HG03175 (cell line): ENCODE data around the gene DCXR.

Source experiments
- ATAC-seq: cut with Tn5 transposase; IDR thresholded peaks from one replicate; pipeline ENCODE4 v1.9.1; 2021; ENCODE audit warnings: mild to moderate bottlenecking, moderate library complexity; ENCODE audit not compliant: unreplicated experiment

The DCXR gene

DNA sequence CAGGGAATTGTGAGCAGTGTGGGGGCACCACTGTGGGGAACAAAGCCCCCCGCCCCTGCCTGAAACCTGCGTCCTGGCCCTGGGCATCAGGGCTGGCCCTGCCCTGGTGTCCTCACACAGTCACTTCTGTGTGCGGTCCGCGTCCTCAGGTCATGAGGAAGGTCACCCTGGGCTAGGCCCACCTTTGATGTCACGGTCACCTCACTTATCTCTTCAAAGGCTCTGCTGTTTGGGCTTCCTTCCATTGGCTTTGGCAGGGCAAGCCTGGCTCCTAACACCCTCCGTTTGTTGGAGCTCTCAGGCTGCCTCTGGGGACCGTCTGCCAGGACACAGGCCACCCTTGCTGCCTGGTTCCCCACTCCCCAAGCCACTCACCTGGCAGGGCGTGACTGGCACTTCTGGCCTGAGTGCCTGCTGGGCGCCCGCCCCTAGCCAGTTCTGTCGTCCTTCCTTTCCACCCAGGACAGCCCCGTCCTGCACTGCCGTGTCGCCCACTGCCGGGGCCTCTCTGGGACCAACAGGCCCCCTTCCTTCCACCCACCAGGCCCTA lies 23.6 kb downstream of the DCXR start:
- no peak for ATAC-seq

DNA sequence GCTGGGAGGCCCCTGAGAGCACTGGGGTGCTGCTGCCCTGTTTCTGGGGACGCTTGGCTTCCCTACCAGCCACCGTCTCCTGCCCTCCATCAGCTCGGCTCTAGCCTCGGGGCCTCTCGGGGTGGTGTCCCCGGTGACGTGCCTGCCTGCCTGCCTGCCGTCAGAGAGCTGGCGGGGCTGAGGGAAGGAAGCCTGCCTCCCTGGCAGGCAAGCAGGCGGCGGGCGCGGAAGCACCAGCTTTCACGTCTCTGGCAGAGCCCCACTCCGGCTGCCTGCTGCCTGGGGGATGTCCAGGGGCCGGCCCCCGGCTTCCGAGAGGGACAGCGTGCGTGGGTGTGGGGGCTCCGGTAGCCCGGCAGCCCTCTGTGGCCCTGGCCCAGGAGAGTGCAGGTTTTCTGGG lies 24.2 kb downstream of the DCXR start:
- no peak for ATAC-seq

DNA sequence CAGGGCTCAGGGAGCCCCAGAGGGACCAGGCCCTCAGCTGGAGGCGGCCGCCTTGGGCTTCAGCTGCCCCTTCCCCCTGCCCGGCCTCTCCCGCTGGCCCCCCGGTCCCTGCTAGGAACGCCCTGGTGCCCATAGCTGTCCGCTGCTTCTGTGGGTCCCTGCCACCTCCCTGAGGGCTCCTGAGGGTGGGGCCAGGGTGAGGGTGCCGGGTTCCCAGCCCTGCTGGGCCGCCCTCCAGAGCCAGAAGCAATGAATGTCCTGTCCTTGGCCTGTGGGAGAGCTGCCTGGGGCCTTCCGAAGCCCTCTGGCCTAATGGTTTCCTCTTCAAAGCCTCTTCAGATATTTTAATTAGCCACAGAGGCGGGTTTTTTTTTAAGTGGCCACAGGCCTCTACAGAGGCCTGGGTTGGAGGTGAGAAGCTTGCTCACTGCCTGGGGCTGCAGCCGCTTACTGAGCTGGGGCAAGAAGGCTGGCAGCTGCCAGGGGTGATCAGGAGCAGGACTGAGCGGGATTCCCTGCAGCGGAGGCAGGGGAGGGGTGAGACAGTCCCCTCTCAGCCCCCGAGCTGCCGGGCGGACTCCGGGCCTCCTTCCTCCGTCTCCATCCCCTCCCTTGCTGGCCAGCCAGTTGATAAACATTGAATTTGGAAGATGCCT lies 24.7 kb downstream of the DCXR start:
- ATAC-seq: no peak

DNA sequence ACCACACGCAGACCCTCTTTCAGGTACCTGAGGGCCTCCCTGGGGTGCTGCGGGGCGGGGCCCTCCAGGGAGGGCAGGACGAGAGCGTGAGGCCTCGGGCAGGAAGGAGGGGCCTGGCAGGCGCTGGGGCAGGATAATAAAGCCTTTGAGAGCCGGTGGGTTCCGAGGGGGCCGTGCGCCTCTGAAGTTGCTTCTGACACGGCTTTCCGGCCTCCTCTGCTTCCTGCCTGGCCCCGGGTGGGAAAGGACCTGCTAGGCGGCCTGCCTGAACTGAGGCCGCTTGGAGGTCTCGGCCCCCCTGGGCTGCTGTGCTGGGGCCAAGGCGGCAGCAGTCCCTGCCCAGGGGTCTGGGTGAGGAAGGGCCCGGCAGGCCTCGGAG lies 25.2 kb downstream of the DCXR start:
- no peak for ATAC-seq

DNA sequence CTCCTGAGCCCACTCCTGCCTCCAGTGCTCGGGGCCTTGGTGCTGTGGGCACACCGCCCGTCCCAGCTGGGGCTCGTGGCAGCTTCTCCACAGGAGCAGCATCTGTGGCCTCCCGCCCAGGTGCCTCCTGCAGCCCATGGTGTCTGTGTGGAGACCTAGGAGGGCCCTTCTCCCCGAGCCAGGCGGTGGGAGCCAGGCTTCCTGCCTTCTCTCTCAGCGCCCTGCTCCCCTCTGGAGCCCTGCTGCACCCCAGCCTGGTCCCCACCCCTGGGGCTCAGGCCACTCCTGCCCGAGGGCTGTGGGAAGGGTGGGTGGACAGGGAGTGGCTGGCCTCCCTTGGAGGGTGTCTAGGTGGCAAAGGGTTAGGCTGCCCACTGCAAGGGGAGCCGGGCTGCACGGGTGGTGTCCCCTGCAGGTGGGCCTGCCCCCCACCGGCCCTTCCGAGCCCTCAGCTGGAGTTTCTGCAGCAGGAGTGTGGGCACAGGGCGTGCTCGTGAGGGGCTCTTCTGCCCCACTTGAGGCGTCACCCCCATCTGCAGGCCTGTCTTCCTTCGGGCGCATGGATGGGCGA lies 25.8 kb downstream of the DCXR start:
- no peak for ATAC-seq

DNA sequence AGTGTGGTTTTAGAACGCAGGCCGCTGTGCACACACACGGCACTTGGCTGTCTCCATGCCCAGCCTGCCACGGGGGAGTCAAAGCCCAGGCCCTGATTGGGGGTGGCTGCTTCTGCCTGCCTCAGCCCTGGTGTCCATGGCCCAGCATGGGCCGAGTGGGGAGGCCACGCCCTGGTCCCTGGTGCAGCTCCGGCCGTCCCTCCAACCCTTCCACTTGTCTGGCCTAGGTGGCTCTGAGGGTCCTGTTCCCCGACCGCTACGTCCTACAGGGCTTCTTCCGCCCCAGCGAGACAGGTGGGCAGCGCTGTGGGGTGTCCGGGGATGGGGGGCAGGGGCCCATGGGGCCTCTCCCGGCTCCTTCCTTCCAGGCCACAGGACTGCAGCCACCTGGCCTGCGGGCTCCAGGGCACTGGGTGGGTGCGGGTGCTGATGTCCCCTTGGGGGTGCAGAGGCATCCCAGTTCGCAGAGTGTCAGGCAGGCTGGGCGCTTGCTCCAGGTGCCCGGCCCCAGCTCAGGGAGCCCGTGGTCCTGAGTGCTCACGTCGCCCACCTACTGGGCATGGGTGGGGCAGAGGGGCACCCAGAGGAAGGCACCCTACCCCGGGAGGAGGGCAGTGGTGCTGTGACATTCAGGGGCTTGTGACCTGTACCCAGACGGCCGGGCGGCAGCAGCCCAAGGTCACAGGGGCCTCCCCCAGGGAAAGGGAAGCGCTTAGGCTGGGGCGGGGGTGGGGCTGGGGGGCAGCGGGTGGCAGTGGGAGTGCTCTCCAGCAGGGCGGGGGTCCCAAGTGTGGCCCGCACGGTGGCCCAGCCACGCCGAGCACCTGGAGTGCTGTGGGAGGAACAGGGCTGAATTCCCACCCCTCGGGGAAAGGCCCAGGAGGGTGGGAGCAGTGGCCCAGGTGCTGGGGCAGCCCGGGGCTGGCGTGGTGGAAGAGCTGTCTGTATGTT lies 26.6 kb downstream of the DCXR start:
- no peak for ATAC-seq

DNA sequence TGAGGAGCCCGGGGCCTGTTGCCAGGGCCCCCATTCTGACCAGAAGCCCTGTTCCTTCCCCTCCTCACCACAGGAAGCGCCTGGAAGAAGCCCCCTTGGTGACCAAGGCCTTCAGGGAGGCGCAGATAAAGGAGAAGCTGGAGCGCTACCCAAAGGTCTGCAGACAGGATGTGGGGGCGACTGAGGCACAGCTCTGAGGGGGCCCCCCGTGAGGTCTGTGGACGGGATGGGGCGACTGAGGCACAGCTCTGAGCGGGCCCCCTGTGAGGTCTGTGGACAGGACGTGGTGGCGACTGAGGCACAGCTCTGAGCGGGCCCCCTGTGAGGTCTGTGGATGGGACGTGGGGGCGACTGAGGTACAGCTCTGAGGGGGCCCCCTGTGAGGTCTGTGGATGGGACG lies 28.1 kb downstream of the DCXR start:
- ATAC-seq: no peak

DNA sequence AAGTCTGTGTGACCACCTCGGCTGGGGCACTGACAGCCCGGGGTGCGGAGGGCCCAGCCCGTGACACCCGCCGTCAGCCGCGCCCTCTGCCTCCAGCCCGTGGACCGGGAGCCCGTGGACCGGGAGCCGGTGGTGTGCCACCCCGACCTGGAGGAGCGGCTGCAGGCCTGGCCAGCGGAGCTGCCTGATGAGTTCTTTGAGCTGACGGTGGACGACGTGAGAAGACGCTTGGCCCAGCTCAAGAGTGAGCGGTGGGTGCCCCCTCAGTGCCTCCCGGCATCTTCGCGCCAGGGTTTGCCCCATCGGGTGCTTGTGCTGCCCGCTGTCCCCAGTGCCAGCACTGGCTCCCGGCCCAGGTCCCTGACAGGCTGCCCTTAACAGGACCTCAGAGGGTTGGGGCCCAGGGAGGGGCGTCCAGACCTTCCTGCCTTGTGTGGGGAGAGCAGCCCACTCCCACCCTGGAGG lies 28.5 kb downstream of the DCXR start:
- no peak for ATAC-seq

DNA sequence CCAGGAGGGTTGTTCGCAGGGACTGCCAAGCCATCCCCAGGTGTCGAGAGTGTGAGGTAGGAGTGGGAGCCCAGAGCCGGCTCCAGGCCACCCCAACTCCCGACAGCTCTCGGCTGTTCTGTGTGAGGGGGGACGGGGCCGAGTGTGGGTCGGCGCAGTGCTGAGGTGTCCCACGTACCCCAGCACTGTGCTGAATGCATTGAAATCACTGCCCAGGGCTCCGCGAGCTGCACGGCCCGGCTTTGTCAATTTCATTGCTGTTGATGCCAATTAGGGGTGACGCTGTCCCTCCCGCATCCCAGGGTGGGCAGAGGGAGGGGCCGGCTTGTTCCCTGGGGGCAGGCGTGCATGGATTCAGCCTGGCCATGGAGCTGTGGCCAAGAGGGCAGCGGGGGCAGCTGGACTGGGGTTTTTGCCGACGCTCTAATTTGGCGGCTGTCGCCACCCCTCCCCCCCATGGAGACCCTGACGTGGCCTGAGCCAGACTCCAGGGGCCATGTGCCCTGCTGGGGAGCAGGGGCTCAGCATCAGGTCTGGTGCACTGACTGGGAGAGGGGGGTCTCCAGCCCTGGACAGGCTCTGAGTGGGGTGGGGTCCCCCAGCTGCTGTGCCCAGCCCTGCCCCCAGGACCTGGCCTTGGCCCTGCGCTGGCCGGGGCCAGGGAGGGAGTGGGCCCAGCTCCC lies 29.1 kb downstream of the DCXR start:
- ATAC-seq: no peak

DNA sequence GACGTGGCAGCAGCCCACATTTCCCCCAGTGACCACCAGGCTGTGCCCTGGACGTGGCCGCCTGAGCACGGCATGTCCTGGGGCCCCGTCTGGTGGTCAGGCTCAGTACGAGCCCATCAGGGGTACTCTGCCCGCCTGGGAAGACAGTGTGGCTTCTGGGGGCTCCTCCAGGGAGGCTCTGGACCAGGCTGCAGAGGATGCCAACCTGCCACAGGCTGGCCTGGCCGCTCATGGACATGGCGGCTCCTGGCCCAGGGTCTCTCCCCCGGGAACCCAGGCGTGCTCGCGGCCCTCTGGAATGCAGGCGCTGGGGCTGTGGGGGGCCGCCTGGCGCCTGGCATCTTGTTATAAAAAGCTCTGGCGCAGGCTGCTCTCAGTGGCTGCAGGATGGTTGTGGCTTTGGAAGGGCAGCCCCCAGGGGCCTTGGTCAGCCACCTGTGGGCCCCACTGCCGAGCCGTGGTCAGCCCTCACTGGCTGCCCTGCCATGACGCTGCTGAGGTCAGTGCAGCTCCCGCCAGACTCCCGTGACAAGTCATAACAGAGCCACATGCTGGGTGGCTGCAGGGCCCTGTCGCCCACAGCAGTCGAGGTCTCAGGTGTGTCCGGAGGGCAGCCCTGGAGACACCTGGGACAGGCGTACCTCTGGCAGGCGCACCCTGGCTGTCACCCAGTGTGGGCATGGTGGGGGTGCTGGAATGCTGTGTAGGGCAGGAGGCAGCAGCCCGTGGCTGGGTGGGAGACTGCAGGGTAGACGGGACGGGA lies 29.8 kb downstream of the DCXR start:
- no peak for ATAC-seq

DNA sequence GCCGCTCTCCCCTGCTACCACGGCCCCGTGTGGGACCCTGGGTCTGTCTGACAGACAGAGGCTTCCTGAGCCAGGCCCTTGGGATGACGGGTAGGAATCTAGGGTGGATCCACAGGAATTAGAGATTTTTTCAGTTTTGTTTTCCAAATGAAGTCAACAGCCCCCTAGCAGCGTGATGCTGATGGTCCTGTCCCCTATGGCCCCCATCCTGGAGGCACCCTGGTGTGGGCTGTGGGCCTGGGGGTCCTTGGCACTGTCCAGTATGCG lies 30.3 kb downstream of the DCXR start:
- ATAC-seq: no peak

DNA sequence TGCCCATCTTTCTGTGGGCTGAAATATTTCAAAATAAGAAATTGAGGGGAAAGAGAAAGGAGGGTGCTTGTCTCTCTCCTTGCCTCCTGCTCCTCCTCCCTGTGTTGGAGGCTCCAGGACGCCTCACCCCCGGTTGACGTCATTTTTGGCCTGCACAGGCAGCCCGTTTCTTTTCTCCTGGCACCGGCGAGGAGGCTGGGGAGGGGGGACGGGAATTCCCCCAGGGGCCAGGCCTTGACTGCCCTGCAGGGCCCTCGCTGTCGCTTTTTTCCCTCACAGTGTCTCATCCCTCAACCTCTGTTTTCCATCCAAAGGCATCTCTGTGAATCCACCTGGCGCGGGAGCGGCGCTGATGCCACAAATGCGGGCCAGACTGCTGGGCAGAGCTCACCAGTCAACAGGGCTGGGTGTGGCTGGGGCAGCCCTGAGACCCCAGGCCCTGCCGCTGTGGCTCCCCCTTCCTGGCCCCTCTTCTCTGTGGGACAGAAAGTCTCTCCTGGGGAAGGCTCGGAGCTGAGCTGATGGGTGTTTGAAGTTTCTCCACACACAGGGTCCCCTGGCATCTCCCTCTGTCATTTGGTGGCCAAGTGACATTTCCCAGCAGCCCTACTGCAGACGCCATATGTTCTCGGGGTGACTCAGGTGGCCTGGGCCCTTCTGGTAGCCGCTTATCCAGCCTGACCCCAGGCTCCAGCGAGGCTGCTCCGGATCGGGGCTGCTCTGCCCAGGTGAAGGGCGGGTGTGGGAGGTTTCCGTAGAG lies 30.8 kb downstream of the DCXR start:
- no peak for ATAC-seq

DNA sequence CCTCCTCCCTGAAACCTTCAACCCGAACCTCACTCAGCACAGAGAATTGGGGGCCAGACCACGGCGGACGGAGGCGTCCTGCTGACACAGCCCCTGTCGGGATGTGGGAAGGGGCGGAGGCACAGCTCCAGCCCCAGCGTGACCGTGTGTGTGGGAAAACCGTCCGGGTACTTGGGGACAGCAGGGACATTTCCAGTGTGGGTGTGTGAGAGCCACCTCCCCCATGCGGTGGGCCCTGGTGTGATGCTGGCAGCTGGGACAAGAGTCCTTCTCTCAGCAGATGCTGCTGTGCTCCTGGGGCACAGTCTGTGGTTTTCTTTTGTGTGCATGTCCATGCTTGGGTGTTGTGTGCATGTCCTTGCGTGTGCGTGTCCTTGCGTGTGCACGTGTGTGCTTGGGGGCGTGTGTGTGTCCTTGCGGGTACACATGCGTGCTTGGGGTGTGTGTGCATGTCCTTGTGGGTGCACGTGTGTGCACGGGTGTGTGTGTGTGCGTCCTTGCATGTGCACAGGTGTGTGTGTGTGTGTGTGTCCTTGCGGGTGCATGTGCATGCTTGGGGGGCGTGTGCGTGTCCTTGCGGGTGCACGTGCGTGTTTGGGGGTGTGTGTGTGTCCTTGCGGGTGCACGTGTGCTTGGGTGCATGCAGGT lies 31.7 kb downstream of the DCXR start:
- no peak for ATAC-seq

DNA sequence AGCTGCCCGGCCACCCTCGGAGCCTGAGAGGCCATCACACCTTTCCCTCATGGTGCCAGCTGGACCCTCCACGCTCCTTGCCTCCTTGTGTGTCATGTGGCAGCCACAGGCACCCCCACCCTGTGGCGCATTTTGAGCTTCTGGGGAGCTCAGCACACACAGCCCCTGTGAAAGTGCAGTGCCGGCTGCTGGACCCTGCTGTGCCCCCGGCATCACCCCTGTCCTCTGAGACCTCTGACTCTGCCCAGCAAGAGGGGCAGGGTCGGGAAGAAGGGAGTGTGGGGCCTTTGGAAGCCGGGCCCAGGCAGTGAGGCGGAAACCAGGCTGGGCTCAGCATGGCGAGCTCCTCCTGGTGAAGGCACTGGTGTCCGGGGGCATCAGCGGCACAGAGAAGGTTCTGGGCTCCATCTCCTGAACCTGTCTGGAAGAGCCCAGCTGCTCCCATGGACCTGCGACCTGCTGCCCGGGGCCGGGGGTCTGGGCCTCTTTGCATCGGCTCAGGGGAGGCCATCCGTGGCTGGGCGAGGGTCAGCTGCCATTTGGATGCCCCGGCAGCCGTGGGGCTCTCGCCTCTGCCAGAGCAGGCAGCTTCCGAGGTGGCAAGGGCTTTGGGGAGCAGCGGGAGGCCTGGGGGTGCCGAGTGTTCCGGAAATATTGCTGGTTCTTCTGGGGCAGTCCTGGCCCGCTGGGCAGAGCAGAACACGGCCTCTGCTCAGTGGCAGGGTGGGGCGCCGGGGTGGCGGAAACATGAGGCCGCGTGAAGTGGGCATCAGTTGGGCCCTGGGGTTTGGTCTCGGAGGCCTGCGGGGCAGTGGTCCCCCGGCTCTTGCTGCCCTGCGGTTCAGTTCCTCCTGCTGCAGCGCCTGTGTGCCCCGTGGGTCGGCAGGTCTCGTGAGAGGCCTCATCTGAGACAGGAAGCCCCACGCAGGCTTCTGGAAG lies 32.7 kb downstream of the DCXR start:
- ATAC-seq: no peak

DNA sequence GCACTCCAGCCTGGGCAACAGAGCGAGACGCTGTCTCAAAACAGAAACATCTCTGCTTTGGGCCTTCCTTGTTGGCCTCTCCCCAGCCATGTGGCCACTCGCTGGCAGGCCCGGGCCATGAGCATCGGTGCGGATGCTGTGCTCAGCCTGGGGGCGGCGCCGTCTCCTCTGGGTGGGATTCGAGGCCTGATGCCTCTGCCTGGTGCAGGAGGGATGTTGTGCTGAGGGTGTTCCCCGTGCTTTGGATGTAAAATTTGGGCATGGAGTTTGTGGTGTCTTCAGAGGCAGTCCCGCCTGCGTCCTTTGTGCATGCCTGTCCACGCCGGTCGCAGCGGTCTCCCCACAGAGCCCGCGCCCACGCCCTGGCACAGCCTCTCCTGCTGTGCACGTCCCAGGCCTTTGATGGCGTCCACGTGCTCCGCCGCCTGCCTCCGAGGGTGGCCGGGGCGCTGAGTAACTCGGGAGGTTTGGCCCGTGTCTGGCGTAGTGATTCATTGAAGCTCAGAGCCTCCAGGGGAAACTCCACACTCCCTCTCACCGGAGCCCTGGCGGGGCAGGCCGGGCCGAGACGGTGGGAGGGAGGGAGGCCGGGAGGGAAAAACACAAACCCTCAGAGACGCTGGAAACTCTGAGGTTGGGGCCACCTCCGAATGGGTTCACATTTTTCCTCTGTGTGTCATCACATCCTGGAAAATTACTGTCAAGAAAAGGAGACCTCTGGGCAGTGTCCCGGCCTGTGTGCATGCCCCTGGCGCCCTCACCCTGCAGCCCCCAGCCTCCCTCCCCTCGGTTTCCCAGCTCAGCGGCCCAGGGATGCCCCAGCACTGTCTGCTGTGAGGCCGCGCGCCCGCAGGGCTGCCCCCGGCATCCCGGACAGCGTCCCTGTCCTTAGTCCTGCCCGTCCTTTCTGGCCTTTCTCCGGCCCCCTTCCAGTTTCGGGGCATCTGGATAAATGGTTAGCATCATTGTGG lies 33.8 kb downstream of the DCXR start:
- ATAC-seq: no peak

DNA sequence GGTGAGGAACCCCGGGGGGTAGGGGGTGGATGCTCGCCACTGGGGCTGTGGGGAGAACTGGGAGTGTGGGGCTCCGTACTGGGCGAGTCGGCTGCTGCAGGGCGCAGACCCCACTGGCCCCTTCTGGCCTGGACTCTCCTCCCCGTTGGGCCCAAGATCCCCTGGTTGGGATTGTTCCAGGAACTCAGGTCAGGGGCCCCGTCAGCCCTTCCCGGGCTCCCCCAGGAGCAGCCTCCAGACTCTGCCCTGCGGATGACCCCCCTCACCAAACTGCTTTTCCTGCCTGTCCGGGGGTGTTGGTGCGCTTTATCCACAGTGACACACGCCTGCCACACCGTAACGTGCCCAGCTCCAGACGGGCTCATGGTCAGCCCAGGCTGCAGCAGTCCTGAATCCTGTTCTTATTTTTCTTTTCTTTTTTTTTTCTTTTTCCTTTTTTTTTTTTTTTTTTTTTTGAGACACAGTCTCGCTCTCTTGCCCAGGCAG lies 35.9 kb downstream of the DCXR start:
- no peak for ATAC-seq
